Hematopoietic multipotent progenitor cell treated with erythropoietin and hydrocortisone succinate and interleukin-3 and kit ligand, for 8 days (in vitro differentiated cells): ENCODE measurements around the gene STARD13.

ENCODE experiments used
- DNase-seq: peaks from one replicate; pipeline ENCODE4 v3.0.0-alpha.2; 2015

STARD13 gene

DNA sequence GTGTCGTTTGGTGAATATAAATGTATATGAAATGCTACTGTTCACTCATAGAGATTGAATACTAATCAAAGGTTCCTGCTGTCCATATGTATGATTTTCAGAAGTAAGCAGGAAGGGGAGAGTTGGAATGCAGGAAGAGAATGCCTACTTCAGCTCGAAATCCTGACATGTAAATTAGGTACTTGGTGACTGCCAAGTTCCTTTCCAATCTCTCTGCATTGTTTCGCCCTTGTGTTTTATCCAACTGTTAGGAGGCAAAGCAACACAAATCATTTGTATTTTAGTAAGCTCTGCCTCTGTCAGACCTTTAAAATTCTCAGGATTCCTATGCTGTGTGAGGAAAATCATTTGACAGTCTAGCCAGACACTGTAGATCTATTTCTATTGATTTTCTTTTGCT is 9.0 kb downstream of the STARD13 start:
- DNase-seq, result no peak

DNA sequence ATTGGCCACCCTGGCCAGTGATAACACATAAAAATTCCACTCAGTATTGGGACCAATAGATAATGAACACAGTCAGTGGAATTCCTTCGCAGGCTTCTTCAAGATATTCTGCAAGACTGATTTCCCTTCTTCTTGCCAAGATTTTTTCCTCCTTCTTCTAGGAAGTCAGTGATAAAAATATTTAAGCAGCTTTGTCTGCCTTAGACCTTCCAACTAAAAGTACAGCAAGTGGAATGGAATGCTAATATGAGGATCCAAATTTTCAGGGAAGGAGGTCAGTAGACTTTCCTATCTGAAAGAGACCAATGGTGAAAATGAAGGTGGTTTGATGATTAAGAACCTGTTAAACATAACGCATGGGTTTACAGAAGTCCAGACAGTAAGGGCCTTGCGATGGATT is 9.6 kb downstream of the STARD13 start:
- DNase-seq, result no peak

DNA sequence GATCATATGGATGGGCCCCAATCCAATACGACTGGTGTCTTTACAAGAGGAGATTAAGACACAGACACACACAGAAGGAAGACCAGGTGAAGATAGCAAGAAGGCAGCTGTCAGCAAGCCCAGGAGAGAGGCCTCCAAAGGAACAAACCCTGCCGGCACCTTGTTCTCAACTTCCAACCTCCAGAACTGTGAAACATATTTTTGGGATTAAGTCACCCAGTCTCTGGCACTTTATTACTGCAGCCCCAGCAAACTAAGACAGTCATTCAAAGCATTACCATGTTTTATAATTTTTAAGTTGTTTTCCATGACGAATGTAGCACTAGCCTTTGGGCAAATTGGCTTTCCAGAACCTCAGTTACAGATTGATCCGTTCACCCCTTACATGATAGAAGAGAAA is 11.3 kb downstream of the STARD13 start:
- no peak for DNase-seq

- DNase-seq, result no peak
Measured at GRCh38 chr13:33272531-33273124, 12.9 kb downstream of the STARD13 start.

DNA sequence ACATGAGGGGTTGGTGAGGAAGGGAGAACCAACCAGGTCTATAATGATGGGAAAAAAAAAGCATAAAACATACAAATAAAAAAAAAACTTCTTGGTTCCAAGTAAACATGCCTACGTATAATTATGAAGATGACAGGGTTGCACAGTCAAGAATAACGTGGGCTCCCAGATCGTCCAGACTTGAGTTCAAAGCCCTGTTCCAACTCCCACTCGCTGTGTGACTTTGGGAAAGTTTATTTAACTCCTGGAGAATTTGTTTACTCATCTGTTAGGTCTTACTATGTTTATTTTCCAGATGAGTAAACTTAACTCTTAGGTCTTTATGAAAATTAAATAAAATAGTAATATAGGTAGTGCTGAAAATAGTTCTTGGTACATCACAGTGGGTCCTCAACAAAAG is 13.8 kb downstream of the STARD13 start:
- no peak for DNase-seq

DNA sequence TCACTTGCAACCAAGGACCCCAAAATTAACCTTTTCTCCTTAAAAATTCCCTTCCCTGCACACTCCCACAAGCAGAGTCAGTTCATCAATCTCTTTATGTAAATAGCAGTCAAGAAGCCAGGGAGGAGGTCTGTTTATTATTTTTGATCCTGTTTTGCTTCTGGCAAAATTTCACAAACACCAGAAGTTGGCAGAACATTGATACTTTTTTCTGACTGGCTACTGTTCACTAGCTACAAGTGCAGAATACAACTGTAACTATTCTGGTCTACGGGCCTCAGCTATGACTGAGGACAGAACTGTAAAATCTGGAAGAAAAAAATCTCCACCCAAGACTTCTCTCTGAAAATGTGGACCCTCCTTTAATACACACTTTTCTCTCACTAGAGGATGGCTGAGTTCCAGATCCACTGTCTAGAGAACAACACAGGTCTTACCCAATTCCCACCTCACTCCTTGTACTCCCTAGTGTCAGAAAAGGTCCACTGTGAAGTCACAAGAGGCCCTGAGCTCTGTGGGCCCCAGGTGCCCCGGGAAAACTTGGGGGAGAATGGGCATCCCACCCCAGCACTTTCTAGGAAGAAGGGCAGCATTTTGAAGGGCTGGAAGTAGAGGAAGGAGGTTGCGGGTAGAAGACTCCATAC is 14.5 kb downstream of the STARD13 start:
- DNase-seq, result no peak

DNA sequence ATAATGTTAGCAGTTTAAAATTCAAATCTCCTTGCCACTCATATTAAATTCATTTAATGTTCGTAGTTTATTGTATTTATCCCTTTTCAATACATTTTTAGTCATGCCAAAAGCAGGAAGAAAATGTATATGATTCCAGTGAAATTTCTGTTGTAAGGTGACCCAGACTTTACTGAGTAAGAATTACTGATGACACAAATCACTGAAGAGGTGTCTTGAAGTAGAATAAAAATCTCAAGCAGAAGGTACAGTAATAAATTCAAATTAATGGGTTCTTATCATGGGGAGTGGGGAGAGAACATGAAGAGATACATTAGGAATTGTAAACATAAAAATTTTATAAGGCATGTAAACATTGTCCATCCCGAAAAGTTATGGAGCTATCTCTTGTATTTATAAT is 19.9 kb downstream of the STARD13 start:
- DNase-seq, result no peak

DNA sequence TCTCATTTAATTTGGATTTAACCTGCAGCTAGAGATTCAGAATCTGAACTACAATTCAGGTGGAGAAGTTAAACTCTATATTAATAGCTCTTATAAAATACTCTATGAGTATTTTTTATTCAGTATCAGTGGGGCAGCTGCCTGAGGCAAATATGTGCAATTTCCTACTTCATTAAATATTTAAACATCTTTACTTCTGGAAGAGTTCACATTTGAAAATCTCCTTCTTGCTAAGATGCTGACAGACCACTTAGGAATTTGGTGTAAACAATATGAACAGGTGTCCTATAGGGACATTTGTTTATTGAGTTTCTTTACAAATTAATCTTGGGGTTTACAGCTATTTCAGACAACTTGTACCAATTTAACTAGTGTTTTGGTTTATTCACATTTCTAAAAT is 20.4 kb downstream of the STARD13 start:
- DNase-seq, result no peak

GRCh38 chr13:33264620-33264978 is 21.0 kb downstream of the STARD13 start:
- no peak for DNase-seq

DNA sequence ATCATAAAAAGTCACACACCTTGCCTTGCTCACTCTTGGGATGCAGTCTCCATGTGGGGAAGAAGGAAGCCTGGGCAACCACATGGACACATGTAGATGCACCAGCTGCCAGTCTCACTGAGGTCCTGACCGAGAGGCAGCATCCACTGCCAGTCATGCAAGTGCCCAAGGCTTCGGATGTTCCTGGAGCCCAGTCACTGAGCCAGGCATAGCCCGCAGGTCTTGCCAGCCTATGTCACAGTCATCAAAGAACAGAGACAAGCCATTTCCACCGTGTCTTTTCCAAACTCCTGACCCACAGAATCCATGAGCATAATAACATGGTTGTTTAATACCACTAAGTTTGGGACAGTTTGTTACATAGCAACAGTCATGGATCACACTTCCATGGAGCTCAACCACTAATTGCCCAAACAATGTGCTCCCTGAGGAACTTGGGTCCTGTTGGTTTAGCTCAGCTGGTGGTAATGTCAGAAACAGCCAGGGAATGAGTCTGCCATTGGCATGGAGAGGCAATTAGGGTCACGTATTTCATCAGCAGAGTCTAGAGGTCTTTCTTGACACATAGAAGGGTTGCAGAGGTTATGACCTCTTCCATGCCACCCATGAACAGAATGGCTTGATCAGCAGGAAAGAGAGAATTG is 21.5 kb downstream of the STARD13 start:
- no peak for DNase-seq

DNA sequence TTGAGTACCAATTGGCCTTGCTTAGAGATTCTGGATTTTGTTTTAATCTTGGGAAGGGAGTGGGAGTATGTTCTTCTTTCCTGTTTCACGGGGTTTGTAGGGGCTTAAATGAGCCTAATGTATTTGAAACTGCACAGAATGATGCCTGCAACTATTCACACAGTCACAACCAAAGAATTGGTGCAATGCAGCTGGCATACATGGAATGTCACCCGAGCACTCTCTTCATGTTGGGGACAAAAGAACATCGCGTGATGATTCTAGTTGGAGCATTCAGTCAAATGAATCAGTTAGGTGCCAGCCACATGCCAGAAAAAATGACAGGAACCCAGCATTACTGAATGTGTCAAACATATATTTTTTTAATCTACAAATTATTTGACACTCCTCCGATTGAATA is 22.1 kb downstream of the STARD13 start:
- no peak for DNase-seq

DNA sequence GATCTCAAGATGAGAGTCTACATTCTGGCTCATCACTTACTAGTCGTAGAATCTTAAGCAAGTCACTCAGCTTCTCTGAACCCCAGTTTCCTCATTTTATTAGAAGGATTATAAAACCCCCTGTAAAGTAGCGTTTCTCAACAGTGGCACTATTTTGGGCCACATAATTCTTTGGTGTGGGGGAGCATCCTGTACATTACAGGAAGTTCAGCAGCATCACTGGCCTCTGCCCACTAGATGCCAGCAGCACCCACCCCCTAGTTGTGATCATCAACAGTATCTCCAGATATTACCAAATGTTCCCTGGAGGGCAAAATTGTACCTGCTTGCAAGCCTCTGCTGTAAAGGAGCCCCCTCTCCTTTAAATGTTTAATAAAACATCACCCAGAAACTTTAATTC is 22.6 kb downstream of the STARD13 start:
- DNase-seq, result peak; percentile 23

- no peak for DNase-seq
Measured at GRCh38 chr13:33262594-33262993, 23.0 kb downstream of the STARD13 start.

DNA sequence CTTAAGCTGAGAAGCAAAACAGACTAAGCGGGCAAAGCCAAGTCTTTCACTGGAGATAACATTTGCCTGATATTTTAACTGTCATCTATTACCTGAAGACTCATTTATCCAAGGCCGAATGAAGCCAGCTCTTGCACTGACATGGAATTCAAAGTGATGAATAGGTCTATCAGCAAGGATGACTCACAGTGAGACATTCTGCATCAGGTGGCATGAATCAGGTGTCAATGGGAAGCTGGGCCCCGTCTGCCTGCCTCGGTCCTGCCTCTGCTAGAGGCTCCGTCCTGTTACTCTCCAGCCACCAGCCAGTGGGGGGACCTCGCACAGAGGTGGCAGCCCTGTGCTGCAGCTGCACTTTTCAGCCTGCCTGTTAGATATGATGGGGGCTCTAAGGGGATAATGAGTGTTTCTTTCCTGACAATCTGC is 23.5 kb downstream of the STARD13 start:
- DNase-seq, result no peak

DNA sequence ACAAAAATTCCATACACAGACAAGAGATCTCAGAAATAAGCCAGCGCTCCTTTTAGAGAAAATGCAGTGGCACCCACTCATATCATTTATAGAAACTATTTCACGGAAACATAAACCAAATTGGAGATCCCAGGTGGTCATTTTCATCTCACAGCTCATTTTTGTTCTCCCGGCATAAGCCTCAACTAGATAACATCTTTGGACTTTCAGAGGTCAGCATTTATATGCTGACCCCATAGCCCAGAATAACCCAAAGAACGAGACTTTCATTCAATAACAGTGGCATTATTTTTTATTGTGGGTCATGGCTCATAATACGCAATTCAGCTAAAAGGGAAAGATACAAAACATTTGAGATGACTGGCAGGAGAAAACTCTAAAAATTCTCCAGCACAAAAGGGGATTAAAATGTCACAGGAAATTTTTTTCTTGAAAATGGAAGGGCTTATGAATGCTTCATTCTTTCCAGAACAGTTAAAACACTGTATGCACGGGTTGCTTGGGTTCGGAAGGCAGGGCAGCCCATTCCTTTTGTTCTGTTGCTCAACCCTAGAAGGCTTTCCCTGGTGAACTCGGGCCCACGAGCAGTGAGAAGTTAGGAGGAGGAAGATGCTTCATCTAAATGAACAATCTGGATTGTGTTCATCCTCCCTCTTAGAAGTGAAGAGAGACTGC is 24.0 kb downstream of the STARD13 start:
- DNase-seq, result no peak

GRCh38 chr13:33260168-33261098 is 25.1 kb downstream of the STARD13 start:
- no peak for DNase-seq

- DNase-seq, result no peak
Measured at GRCh38 chr13:33259296-33259695, 26.3 kb downstream of the STARD13 start.

DNA sequence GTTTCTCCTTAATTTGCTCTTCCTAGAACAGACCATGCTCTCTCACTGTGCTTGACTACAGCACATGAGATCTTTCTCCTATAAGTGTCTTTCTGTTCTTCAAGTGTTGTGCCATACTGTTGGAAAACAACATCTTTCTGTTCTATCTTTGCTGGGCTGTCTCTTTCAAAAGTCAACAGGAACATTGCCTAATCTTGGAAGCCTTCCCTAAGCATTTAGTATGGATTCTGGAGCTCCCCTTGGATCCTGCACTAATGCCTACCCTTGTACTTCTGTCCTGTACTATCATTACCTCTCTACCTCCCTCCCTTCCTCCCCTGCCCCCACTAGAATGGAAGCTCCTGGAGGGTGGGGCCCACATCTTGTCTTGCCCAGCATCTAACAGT is 26.8 kb downstream of the STARD13 start:
- no peak for DNase-seq

GRCh38 chr13:33257841-33258807 is 27.4 kb downstream of the STARD13 start:
- DNase-seq, result no peak

GRCh38 chr13:33256148-33256840 is 29.3 kb downstream of the STARD13 start:
- no peak for DNase-seq

DNA sequence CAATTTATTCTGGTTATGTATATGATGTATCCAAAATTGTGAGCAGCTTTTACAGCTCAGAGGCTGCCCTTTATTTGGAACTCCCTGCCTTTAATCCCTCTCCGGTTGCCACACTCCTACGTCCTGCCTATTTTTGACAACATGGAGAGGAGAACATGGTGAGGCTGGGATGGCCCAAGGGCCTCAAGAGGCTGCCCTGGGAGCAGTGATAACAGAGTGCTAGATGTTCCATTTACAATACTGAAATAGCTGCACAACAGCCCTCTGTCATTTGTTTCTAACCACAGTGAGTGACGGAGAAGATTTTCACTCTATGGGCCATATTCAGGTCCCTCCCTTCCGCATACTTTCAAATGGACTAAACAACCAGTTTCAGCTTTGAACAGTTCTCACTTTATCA is 33.4 kb downstream of the STARD13 start:
- no peak for DNase-seq
